ENCODE data around the gene XRCC2. TPM values are rescaled to one million over a fixed set of nuclear protein-coding genes. Genes with fewer than 3 reads are reported as not detected.

The XRCC2 gene
- total and polyA plus RNA-seq, 2 of the 4 experiments (the other 2 are of a cell fraction) = 2.2 to 3.6 TPM

DNA sequence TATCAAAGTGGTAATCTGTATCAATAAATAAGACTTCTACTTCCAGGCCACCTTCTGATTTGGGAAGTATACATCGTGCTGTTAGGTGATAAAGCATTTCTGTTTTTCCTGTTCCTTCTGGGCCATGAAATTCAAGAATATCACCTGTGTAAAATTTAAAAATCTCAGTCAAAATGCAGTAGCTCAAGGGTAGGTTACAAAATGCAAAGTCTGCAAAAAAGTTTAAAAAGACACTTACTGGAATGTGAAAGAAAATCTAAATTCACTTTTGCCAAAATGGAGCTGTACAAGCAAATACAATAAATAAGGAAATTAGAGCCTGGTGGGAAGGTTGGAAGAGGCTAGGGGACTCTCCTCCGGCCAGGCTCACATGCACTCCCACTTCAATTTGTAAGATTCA lies 26.7 kb downstream of the XRCC2 start:
- Histone ChIP-seq H4K8ac (ENCODE audit: low read depth in 2 of 2, low read length in 2 of 2) (no peak overlapping the region), H3K27ac (ENCODE audit: insufficient read depth, low read length) (no peak overlapping the region), H2BK20ac (ENCODE audit: low read depth, low read length) (no peak overlapping the region), H3K14ac (replicated peaks; ENCODE audit: low read depth, low read length) (no peak overlapping the region), H3K9ac (ENCODE audit: low read depth, low read length) (no peak overlapping the region), H3K4ac (ENCODE audit: low read depth, low read length) (no peak overlapping the region), H2AFZ (replicated peaks; ENCODE audit: low read length, poor library complexity) (no peak overlapping the region), H2BK15ac (ENCODE audit: low read depth, low read length) (no peak overlapping the region), H3K4me1 (ENCODE audit: control insufficient read depth, insufficient read depth, low read length) (no peaks in the 10 kb centered on the region), H3K23ac (ENCODE audit: low read depth, low read length) (no peak overlapping the region), H2AK9ac (replicated peaks; ENCODE audit: low read depth, low read length, poor library complexity) (no peak overlapping the region), H3K18ac (ENCODE audit: low read depth, low read length) (no peak overlapping the region), H3K79me1 (ENCODE audit: low read depth in 1 of 2, low read length in 2 of 2) (no peaks in the 10 kb centered on the region; a peak in 2 of 4 replicates), H2AK5ac (ENCODE audit: low read depth, low read length) (no peak overlapping the region), H3K9me3 (ENCODE audit: control insufficient read depth, insufficient read depth, low read length) (no peaks in the 10 kb centered on the region), H4K91ac (ENCODE audit: insufficient read depth, low read depth, low read length) (no peak overlapping the region), H3K36me3 (ENCODE audit: control insufficient read depth, insufficient read depth, low read length) (peaks cover 1% of the 10 kb centered on the region; the same call in 1 of the 2 replicates), H2BK120ac (ENCODE audit: low read depth, low read length) (no peak overlapping the region), H3K4me2 (ENCODE audit: low read depth, low read length) (no peak overlapping the region), H2BK5ac (ENCODE audit: low read depth, low read length, poor library complexity, severe bottlenecking) (no peak overlapping the region), H4K5ac (ENCODE audit: low read depth, low read length) (no peak overlapping the region), H4K20me1 (ENCODE audit: insufficient read depth, low read length) (no peaks in the 10 kb centered on the region), H3K56ac (ENCODE audit: extremely low read depth, insufficient read depth, low read length) (no peak overlapping the region), H3K4me3 (ENCODE audit: insufficient read depth, low read depth, low read length) (no peak overlapping the region), H3K27me3 (ENCODE audit: control insufficient read depth, insufficient read depth, low read length) (no peaks in the 10 kb centered on the region), H3K9me1 (ENCODE audit: insufficient read depth, low read length) (no peaks in the 10 kb centered on the region)
- in situ Hi-C loops (cut with MboI; ENCODE audit: low sequenced_read_pairs) = no loop called here
- no TSS peak for BruUV-seq (replicated peaks)
- CTCF ChIA-PET = no interaction called here
- dilution Hi-C loops (cut with HindIII; ENCODE audit: low sequenced_read_pairs, unreplicated experiment) = no loop called here
- DNase-seq = no peak
- no peak for ATAC-seq (ENCODE audit: low read depth)
- POLR2A ChIA-PET (ENCODE audit: unreplicated experiment) = no interaction called here
- intact Hi-C loops (cut with micrococcal nuclease) = no loop called here
- no CpG with 5 or more reads among the region's 2 CpGs for WGBS, 2 experiments (ENCODE audit: extremely low coverage in 2 of 2, insufficient read length in 1 of 2)
- no peak for TF ChIP-seq BHLHE40 (IDR thresholded peaks at IDR 0.05; ENCODE audit: low read depth, low read length)
- TF ChIP-seq MAFK (IDR thresholded peaks at IDR 0.05; ENCODE audit: low read depth, low read length) = peak; percentile 55; the same call in 1 of the 2 replicates

Measured in IMR-90 (cell line).